ENCODE data around the gene LRRC15. TPM values are rescaled to one million over a fixed set of nuclear protein-coding genes. Genes with fewer than 3 reads are reported as not detected.

LRRC15 gene
- total RNA-seq, 1 experiment from 2014 or later = not detected

- ChIA-PET POLR2A (interaction anchor here (1.1 kb wide), 1 partner anchor 52 kb away, joined by 3 read pairs; no protein-coding TSS in a partner anchor), CTCF (interaction anchor here (2.7 kb wide), 1 partner anchor 42 kb away, joined by 8 read pairs; no protein-coding TSS in a partner anchor)
- Mint-ChIP-seq H3K27me3 (ENCODE audit: insufficient read depth, unreplicated experiment) (peaks cover 42% of the 10 kb centered on the region), H3K27ac (ENCODE audit: low read depth, unreplicated experiment) (no peak overlapping the region), H3K4me1 (ENCODE audit: insufficient read depth, unreplicated experiment) (no peaks in the 10 kb centered on the region), H3K9me3 (ENCODE audit: unreplicated experiment) (peaks cover 14% of the 10 kb centered on the region), H3K4me3 (ENCODE audit: unreplicated experiment) (no peak overlapping the region), H3K36me3 (ENCODE audit: insufficient read depth, unreplicated experiment) (no peaks in the 10 kb centered on the region)
- intact Hi-C loops (cut with micrococcal nuclease) = no loop called here
- no peak for DNase-seq (ENCODE audit: unreplicated experiment)
- BruUV-seq (replicated peaks) = no TSS peak
- no peak for TF ChIP-seq CTCF (IDR thresholded peaks at IDR 0.05; ENCODE audit: unreplicated experiment)
These were observed 16.5 kb upstream of the LRRC15 start for GRCh38 chr3:194386066-194386465.

- no TSS peak for BruUV-seq (replicated peaks)
- H3K27ac Mint-ChIP-seq (ENCODE audit: low read depth, unreplicated experiment) = no peak overlapping the region
- ChIA-PET CTCF (interaction anchor here (0.8 kb wide), 1 partner anchor 41 kb away, joined by 3 read pairs; no protein-coding TSS in a partner anchor), POLR2A (no interaction called here)
- H3K4me3 Mint-ChIP-seq (ENCODE audit: unreplicated experiment) = no peak overlapping the region
- H3K9me3 Mint-ChIP-seq (ENCODE audit: unreplicated experiment) = no peaks in the 10 kb centered on the region
- TF ChIP-seq CTCF (IDR thresholded peaks at IDR 0.05; ENCODE audit: unreplicated experiment) = no peak
- H3K36me3 Mint-ChIP-seq (ENCODE audit: insufficient read depth, unreplicated experiment) = no peaks in the 10 kb centered on the region
- no peak for DNase-seq (ENCODE audit: unreplicated experiment)
- peaks cover 27% of the 10 kb centered on the region for H3K27me3 Mint-ChIP-seq (ENCODE audit: insufficient read depth, unreplicated experiment)
- intact Hi-C loops (cut with micrococcal nuclease) = no loop called here
- no peaks in the 10 kb centered on the region for H3K4me1 Mint-ChIP-seq (ENCODE audit: insufficient read depth, unreplicated experiment)
These were observed 15.0 kb upstream of the LRRC15 start for GRCh38 chr3:194384569-194385001.

- Mint-ChIP-seq H3K27me3 (ENCODE audit: insufficient read depth, unreplicated experiment) (peaks cover 24% of the 10 kb centered on the region), H3K9me3 (ENCODE audit: unreplicated experiment) (no peaks in the 10 kb centered on the region), H3K4me1 (ENCODE audit: insufficient read depth, unreplicated experiment) (no peaks in the 10 kb centered on the region), H3K4me3 (ENCODE audit: unreplicated experiment) (no peak overlapping the region), H3K36me3 (ENCODE audit: insufficient read depth, unreplicated experiment) (no peaks in the 10 kb centered on the region), H3K27ac (ENCODE audit: low read depth, unreplicated experiment) (no peak overlapping the region)
- DNase-seq (ENCODE audit: unreplicated experiment) = no peak
- no TSS peak for BruUV-seq (replicated peaks)
- no peak for TF ChIP-seq CTCF (IDR thresholded peaks at IDR 0.05; ENCODE audit: unreplicated experiment)
- CTCF ChIA-PET = interaction anchor here (0.8 kb wide), 1 partner anchor 41 kb away, joined by 3 read pairs; no protein-coding TSS in a partner anchor
- POLR2A ChIA-PET = no interaction called here
- intact Hi-C loops (cut with micrococcal nuclease) = no loop called here
These were observed 14.6 kb upstream of the LRRC15 start for GRCh38 chr3:194384156-194384555.

GRCh38 chr3:194383276-194383940 is 13.9 kb upstream of the LRRC15 start:
- TF ChIP-seq CTCF (IDR thresholded peaks at IDR 0.05; ENCODE audit: unreplicated experiment) = no peak
- Mint-ChIP-seq H3K27me3 (ENCODE audit: insufficient read depth, unreplicated experiment) (peaks cover 32% of the 10 kb centered on the region), H3K4me3 (ENCODE audit: unreplicated experiment) (no peak overlapping the region), H3K27ac (ENCODE audit: low read depth, unreplicated experiment) (no peak overlapping the region), H3K36me3 (ENCODE audit: insufficient read depth, unreplicated experiment) (no peaks in the 10 kb centered on the region), H3K9me3 (ENCODE audit: unreplicated experiment) (no peaks in the 10 kb centered on the region), H3K4me1 (ENCODE audit: insufficient read depth, unreplicated experiment) (no peaks in the 10 kb centered on the region)
- intact Hi-C loops (cut with micrococcal nuclease) = no loop called here
- BruUV-seq (replicated peaks) = no TSS peak
- ChIA-PET CTCF (no interaction called here), POLR2A (no interaction called here)
- DNase-seq (ENCODE audit: unreplicated experiment) = no peak

All from MCF 10A (cell line).